HepG2 (cell line): ENCODE data around the gene MEGF11. TPM values are rescaled to one million over a fixed set of nuclear protein-coding genes. Genes with fewer than 3 reads are reported as not detected.

ENCODE experiments used
- HINFP ChIP-seq: sonication (generic); formaldehyde crosslinking; IDR thresholded peaks from 2 replicates; pipeline ENCODE4 v1.4.0; 2020; ENCODE audit warnings: low read depth, mild to moderate bottlenecking, missing genetic modification reagents
- KLF16 ChIP-seq, 2 experiments: sonication (generic) in 1 of 2; formaldehyde crosslinking in 1 of 2; IDR thresholded peaks; 2 replicates each; pipeline versions ENCODE4 v1.6.1 to v1.8.0; 2016 to 2023; ENCODE audit warnings: missing genetic modification reagents in 2 of 2, missing compliant biosample characterization in 1 of 2
- MED8 ChIP-seq: sonication (generic); formaldehyde crosslinking; IDR thresholded peaks from 2 replicates; pipeline ENCODE4 v1.8.1; 2023; ENCODE audit warnings: mild to moderate bottlenecking, missing genetic modification reagents; ENCODE audit not compliant: insufficient replicate concordance
- NFIC ChIP-seq: IDR thresholded peaks from 2 replicates; pipeline ENCODE4 v1.6.1; 2012; ENCODE audit warnings: mild to moderate bottlenecking, low read length, inconsistent platforms
- PHF8 ChIP-seq: sonication (generic); formaldehyde crosslinking; IDR thresholded peaks from 2 replicates; pipeline ENCODE4 v1.5.0; 2020; ENCODE audit warnings: missing genetic modification reagents
- SCMH1 ChIP-seq: sonication (generic); formaldehyde crosslinking; IDR thresholded peaks from 2 replicates; pipeline ENCODE4 v1.9.0; 2021; ENCODE audit warnings: missing genetic modification reagents, mild to moderate bottlenecking, borderline replicate concordance
- SNAPC4 ChIP-seq: sonication (generic); formaldehyde crosslinking; IDR thresholded peaks from 2 replicates; pipeline ENCODE4 v1.4.0; 2020; ENCODE audit warnings: mild to moderate bottlenecking, missing genetic modification reagents
- ZNF253 ChIP-seq: sonication (generic); formaldehyde crosslinking; IDR thresholded peaks from 2 replicates; pipeline ENCODE4 v1.8.0; 2022; ENCODE audit warnings: mild to moderate bottlenecking, missing genetic modification reagents, borderline replicate concordance
- ZNF296 ChIP-seq: sonication (generic); formaldehyde crosslinking; conservative IDR thresholded peaks from 2 replicates; pipeline ENCODE4 v1.5.0; 2020; ENCODE audit warnings: mild to moderate bottlenecking, missing genetic modification reagents
- ZNF3 ChIP-seq: IDR thresholded peaks from 2 replicates; pipeline ENCODE4 v1.7.0; 2017; ENCODE audit warnings: inconsistent platforms
- ZNF646 ChIP-seq: sonication (generic); formaldehyde crosslinking; IDR thresholded peaks from 2 replicates; pipeline ENCODE4 v1.9.0; 2021; ENCODE audit warnings: mild to moderate bottlenecking, missing genetic modification reagents
- ZNF703 ChIP-seq: sonication (generic); formaldehyde crosslinking; IDR thresholded peaks from 2 replicates; pipeline ENCODE4 v1.5.1; 2020; ENCODE audit warnings: missing genetic modification reagents, mild to moderate bottlenecking, moderate library complexity, borderline replicate concordance
- ZNF777 ChIP-seq: sonication (generic); formaldehyde crosslinking; IDR thresholded peaks from 2 replicates; pipeline ENCODE4 v1.4.0; 2020; ENCODE audit warnings: missing genetic modification reagents
- polyA plus RNA-seq, 8 experiments: library from polyadenylated mRNA; depleted of rRNA in 3 of 8; stranded (reverse) in 7 of 8; unstranded in 1 of 8; fragments of >200 nt; fragmentation: Illumina TruSeq in 4 of 8; extraction: Trizol in 4 of 8; gene quantifications; 2 replicates each; pipeline versions ENCODE4 v1.2.1 to v1.2.3, GENCODE V29; 2011 to 2016; ENCODE audit warnings: low read depth in 4 of 8, missing spikeins in 1 of 8, mixed read lengths in 1 of 8; ENCODE audit not compliant: insufficient read depth in 1 of 8
- total RNA-seq, 5 experiments: library from RNA; depleted of rRNA; stranded (reverse); fragments of >200 nt; fragmentation: Illumina TruSeq; extraction: Trizol; gene quantifications; 2 replicates each; pipeline ENCODE4 v1.2.3, GENCODE V29; 2016; ENCODE audit warnings: low read depth in 1 of 5

The MEGF11 gene
- total and polyA plus RNA-seq, 2 of the 13 experiments (the other 11 are each of a cell fraction or from before 2014, with no cell fraction given) = not detected

GRCh38 chr15:66294157-66294931 is 40.8 kb upstream of the MEGF11 start (continued):
- TF ChIP-seq HINFP (CRISPR knock-in tag) (no peak), SNAPC4 (0 out of 2 replicates have a peak, but pooled peaks have one; percentile 18), MED8 (CRISPR knock-in tag) (peak; percentile 54), ZNF3 (no peak), NFIC (peak; percentile 26; the same call in 1 of the 2 replicates), ZNF296 (CRISPR knock-in tag) (no peak), ZNF777 (CRISPR knock-in tag) (no peak), SCMH1 (CRISPR knock-in tag) (no peak), PHF8 (CRISPR knock-in tag) (peak; percentile 62), ZNF703 (0 out of 2 replicates have a peak, but pooled peaks have one; percentile 72), ZNF253 (CRISPR knock-in tag) (0 out of 2 replicates have a peak, but pooled peaks have one; percentile 31), ZNF646 (no peak), KLF16 (CRISPR knock-in tag; IDR thresholded peaks at IDR 0.05) (no peak; a peak in 1 of 4 replicates)
